ENCODE results near the gene LSM4. TPM values are rescaled to one million over a fixed set of nuclear protein-coding genes. Genes with fewer than 3 reads are reported as not detected.

The LSM4 gene
- total RNA-seq, 2 donors from 2014 or later = 74.8 to 90.2 TPM

DNA sequence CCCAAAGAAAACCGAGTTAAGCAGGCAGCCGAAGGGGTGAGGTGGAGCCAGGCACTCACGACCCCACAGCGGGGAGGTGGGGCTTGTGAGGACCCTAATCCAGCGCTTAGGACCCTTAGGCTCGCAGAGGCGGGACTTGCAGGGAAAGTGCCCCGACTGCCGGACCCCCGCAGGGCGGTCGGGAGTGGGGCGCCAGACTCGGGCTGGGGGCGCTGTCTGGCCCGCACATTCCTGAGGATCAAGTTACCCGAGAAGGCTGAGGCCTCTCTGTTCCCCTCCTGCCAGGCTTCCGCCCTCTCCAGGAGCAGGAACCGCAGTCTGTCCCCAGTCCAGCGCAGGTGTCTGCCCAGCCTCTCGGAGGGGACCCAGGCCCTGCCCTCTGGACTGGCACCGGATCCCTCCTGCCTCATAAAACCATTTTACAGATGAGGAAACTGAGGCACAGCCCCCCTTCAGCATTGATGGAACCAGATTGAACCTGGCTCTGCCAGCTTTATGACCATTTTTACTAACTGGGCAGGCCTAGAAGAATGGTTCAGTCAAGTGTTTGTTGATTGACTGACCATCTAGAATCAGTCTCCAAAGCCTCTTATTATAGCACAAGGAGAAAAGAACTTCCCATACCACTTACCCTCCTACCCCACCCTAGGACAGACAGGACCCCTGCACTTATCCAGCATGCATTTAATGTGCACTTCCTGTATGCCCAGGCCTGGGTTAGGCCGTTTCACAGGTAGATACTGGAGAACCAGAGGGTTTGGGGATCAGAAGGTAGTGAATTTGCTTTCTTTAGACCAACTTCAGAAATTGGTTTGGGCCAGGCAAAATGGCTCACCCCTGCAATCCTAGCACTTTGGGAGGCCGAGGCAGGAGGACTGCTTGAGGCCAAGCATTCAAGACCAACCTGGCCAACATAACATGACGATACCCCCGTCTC lies 34.8 kb downstream of the LSM4 start:
- H3K36me3 ChIP-seq = no peaks in the 10 kb centered on the region
- H3K27ac ChIP-seq = peak overlapping the region; percentile 62 to 66
- H3K4me1 ChIP-seq (ENCODE audit: control insufficient read depth in 1 of 2, low read depth in 2 of 2) = peaks cover 18 to 33% of the 10 kb centered on the region in 2 donors
- no peak overlapping the region for H3K4me3 ChIP-seq
- H3K27me3 ChIP-seq (replicated peaks; ENCODE audit: insufficient read depth) = no peaks in the 10 kb centered on the region
- DNase-seq (ENCODE audit: low spot score) (no peak), ATAC-seq (ENCODE audit: insufficient number of reproducible peaks, low FRiP score, low read depth) (no peak)
- H3K9me3 ChIP-seq = no peaks in the 10 kb centered on the region
- TF ChIP-seq, protein P1, sequence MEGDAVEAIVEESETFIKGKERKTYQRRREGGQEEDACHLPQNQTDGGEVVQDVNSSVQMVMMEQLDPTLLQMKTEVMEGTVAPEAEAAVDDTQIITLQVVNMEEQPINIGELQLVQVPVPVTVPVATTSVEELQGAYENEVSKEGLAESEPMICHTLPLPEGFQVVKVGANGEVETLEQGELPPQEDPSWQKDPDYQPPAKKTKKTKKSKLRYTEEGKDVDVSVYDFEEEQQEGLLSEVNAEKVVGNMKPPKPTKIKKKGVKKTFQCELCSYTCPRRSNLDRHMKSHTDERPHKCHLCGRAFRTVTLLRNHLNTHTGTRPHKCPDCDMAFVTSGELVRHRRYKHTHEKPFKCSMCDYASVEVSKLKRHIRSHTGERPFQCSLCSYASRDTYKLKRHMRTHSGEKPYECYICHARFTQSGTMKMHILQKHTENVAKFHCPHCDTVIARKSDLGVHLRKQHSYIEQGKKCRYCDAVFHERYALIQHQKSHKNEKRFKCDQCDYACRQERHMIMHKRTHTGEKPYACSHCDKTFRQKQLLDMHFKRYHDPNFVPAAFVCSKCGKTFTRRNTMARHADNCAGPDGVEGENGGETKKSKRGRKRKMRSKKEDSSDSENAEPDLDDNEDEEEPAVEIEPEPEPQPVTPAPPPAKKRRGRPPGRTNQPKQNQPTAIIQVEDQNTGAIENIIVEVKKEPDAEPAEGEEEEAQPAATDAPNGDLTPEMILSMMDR (IDR thresholded peaks at IDR 0.05) = no peak

DNA sequence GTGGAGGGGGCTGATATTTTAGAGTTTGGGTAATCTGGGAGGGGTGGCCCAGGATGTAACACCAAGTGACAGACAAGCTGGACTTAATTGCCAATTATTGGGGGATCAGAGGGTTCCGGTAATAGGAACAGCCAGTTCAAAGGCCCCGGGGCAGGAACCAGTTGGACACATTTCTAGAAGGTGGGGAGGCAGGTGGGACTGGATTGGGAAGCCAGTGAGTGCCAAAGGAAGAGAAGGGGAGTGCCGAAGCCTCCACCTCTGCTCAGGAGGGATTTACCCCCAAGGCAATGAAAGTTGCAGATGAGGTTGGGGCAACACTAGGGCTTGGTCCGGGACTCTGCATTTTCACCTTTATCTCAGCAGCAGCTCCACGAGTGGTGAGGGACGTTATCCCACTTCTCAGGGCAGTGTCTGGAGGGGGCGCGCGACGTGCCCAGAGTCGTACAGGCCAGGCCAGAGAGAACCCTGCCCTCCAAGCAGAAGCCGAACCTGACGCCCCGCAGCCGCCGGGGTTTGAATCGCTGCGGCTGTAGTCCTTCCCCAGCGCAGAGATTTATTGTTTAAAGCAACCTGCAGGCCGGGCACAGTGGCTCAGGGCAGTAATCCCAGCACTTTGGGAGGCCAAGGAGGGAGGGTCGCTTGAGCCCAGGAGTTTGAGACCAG lies 35.8 kb downstream of the LSM4 start:
- peaks cover 25 to 39% of the 10 kb centered on the region in 2 donors for H3K4me1 ChIP-seq (ENCODE audit: control insufficient read depth in 1 of 2, low read depth in 2 of 2)
- H3K4me3 ChIP-seq = no peak overlapping the region
- H3K9me3 ChIP-seq = no peaks in the 10 kb centered on the region
- H3K27ac ChIP-seq = peak overlapping the region; percentile 62 to 66
- ATAC-seq (ENCODE audit: insufficient number of reproducible peaks, low FRiP score, low read depth) = no peak
- no peaks in the 10 kb centered on the region for H3K27me3 ChIP-seq (replicated peaks; ENCODE audit: insufficient read depth)
- DNase-seq (ENCODE audit: low spot score) = no peak
- TF ChIP-seq, protein P1 (IDR thresholded peaks at IDR 0.05) = no peak
- H3K36me3 ChIP-seq = no peaks in the 10 kb centered on the region

DNA sequence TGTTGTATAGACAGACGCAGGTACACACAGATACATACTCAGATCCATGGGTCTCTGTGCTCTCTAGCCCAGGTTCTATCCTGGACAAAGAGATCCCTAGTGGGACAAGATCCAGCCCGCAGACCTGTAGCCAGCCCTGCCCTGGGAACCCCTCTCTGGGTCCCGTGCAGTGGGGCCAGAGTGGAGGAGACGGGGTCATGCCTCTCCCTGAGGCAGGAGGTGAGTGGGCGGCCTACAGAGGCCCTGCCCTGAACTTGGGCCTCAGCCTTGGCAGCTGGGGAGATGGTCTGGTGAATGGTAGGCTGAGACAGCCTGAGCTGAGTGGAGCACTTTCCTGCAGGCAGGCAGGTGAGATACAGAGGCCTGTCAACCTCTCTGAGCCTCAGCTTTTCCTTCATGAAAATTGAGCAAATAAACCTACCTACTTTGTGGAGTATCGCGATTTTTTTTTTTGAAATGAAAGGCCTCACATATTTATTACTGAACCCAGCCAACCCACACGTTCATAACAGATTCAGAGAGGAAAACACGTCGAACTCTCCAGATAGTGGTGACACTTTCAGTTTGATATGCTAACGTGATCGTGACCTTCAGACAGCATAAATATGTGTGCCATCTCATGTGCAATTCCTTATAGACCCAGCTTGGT lies 38.0 kb downstream of the LSM4 start:
- Histone ChIP-seq H3K36me3 (no peaks in the 10 kb centered on the region), H3K9me3 (no peaks in the 10 kb centered on the region), H3K4me3 (no peak overlapping the region), H3K27me3 (replicated peaks; ENCODE audit: insufficient read depth) (no peaks in the 10 kb centered on the region), H3K4me1 (ENCODE audit: control insufficient read depth in 1 of 2, low read depth in 2 of 2) (peaks cover 9 to 23% of the 10 kb centered on the region in 2 donors), H3K27ac (peak overlapping the region; percentile 5 to 10)
- DNase-seq (ENCODE audit: low spot score) (no peak), ATAC-seq (ENCODE audit: insufficient number of reproducible peaks, low FRiP score, low read depth) (no peak)
- TF ChIP-seq, protein P1 (IDR thresholded peaks at IDR 0.05) = no peak

DNA sequence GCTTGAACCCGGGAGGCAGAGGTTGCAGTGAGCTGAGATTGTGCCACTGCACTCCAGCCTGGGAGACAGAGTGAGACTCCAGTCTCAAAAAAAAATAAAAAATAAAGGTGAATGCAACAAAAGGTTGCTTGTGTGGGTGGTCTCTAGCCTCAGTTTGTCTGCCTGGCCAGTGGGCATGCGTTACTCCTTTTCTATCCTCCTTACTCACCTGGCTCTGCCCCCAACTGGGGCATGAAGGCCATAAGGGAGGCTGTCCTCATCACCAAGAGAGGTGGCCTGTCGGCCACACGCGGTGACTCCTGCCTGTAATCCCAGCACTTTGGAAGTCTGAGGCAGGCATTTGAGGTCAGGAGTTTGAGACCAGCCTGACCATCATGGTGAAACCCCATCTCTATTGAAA lies 39.5 kb downstream of the LSM4 start:
- Histone ChIP-seq H3K4me1 (ENCODE audit: control insufficient read depth in 1 of 2, low read depth in 2 of 2) (peaks cover 17 to 30% of the 10 kb centered on the region in 2 donors), H3K36me3 (peaks cover 7% of the 10 kb centered on the region), H3K4me3 (no peak overlapping the region), H3K9me3 (no peaks in the 10 kb centered on the region), H3K27me3 (replicated peaks; ENCODE audit: insufficient read depth) (no peaks in the 10 kb centered on the region), H3K27ac (peak overlapping the region; percentile 99)
- no peak for DNase-seq (ENCODE audit: low spot score)
- ATAC-seq (ENCODE audit: insufficient number of reproducible peaks, low FRiP score, low read depth) = no peak
- TF ChIP-seq, protein P1 (IDR thresholded peaks at IDR 0.05) = no peak

GRCh38 chr19:18282788-18283141 lies 40.1 kb downstream of the LSM4 start:
- H3K9me3 ChIP-seq = no peaks in the 10 kb centered on the region
- peaks cover 12% of the 10 kb centered on the region for H3K36me3 ChIP-seq
- no peaks in the 10 kb centered on the region for H3K27me3 ChIP-seq (replicated peaks; ENCODE audit: insufficient read depth)
- H3K27ac ChIP-seq = peak overlapping the region; percentile 99
- H3K4me3 ChIP-seq = peak overlapping the region; percentile 76
- H3K4me1 ChIP-seq (ENCODE audit: control insufficient read depth in 1 of 2, low read depth in 2 of 2) = peaks cover 23 to 30% of the 10 kb centered on the region in 2 donors
- DNase-seq (ENCODE audit: low spot score) = no peak
- TF ChIP-seq, protein P1 (IDR thresholded peaks at IDR 0.05) = no peak
- ATAC-seq (ENCODE audit: insufficient number of reproducible peaks, low FRiP score, low read depth) = no peak
